Omental fat pad (tissue), 4 donors: ENCODE data around the gene CDIP1. TPM values are rescaled to one million over a fixed set of nuclear protein-coding genes. Genes with fewer than 3 reads are reported as not detected.

Experiments
- ATAC-seq: fragments of 150-250 bp; one replicate; pipeline ENCODE4 v1.9.1; 2016; ENCODE audit warnings: mild to moderate bottlenecking, moderate library complexity; ENCODE audit not compliant: low FRiP score
- DNase-seq: peaks from one replicate; pipeline ENCODE4 v3.0.0-alpha.2; 2019; ENCODE audit warnings: low spot score
- total RNA-seq, 4 donors: library from RNA; depleted of rRNA; stranded (reverse); fragments of >200 nt; gene quantifications; one replicate each; pipeline ENCODE4 v1.1.0, GENCODE V29; 2016
- TF ChIP-seq, protein P1 (sequence below), 3 donors: fragments of 450-650 bp; IDR thresholded peaks; one replicate each; pipeline ENCODE4 v1.5.1; 2016 to 2017; ENCODE audit warnings: antibody characterized with exemption in 3 of 3, mild to moderate bottlenecking in 3 of 3, moderate library complexity in 2 of 3

The CDIP1 gene
- total RNA-seq, 4 donors from 2014 or later, result 12.7 to 18.8 (median 14.2) TPM

DNA sequence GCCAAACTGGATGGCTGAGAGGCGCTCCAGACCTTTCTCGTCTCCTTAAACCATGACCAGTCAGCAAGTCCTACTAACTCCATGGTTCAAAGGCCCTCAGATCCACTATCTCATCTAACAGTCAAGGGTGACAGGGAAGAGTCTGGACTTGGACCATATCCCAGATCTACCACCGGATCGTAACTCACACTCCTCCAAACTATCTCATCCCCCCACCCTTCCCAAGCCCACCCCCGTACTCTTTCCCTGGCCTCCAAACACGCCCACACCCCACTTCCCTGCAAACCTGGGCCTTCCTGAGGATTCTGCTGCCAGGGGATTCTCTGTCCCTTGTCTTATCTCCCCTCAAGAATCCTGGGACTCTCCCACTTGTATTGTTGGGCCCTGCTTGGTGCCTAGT, 5.1 kb downstream of the CDIP1 start:
- no peak for ATAC-seq
- no peak for DNase-seq

DNA sequence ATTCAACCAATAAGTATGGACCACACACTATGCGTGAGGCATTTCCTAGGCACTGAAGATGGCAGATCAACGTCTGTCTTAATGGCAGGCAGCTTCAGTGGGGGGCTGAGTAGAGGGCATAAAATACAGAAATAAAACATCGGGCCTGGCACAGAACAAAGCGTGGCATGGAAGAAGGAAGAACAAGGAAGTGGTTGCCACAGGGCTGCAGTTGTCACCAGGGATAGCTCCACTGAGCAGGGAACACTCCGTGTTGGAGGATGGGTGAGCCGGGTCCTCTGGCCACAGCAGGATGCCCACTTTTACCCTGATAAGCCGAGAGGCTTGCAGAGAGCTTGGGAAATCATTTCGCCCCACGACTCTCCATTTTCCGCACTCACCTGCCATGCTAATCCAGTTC, 6.3 kb downstream of the CDIP1 start:
- ATAC-seq (no peak), DNase-seq (no peak)
- TF ChIP-seq, protein P1, sequence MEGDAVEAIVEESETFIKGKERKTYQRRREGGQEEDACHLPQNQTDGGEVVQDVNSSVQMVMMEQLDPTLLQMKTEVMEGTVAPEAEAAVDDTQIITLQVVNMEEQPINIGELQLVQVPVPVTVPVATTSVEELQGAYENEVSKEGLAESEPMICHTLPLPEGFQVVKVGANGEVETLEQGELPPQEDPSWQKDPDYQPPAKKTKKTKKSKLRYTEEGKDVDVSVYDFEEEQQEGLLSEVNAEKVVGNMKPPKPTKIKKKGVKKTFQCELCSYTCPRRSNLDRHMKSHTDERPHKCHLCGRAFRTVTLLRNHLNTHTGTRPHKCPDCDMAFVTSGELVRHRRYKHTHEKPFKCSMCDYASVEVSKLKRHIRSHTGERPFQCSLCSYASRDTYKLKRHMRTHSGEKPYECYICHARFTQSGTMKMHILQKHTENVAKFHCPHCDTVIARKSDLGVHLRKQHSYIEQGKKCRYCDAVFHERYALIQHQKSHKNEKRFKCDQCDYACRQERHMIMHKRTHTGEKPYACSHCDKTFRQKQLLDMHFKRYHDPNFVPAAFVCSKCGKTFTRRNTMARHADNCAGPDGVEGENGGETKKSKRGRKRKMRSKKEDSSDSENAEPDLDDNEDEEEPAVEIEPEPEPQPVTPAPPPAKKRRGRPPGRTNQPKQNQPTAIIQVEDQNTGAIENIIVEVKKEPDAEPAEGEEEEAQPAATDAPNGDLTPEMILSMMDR (IDR thresholded peaks at IDR 0.05), result no peak

More for the DNA sequence above, 5.1 kb downstream of the CDIP1 start:
- TF ChIP-seq, protein P1 (IDR thresholded peaks at IDR 0.05), result no peak

DNA sequence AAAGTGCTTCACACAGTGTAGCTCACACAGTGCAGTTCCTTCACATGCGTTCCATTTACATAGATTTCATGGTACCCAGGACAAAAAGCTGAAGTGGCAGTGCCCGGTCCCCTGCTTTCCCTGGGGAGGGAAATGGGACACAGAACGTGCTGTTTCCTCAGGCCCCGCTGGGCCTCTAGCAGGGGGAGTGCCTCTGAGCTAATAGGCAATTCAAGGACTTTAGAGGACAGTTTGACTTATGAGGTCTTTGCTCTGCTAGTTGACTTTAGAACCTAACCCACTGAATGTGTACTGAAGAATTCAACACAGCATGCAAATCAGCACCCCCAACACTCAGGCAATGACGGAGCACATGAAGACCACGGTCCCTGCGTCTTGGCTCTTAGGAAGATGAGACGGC, 6.8 kb downstream of the CDIP1 start:
- TF ChIP-seq, protein P1 (IDR thresholded peaks at IDR 0.05), result no peak
- ATAC-seq (no peak), DNase-seq (no peak)

DNA sequence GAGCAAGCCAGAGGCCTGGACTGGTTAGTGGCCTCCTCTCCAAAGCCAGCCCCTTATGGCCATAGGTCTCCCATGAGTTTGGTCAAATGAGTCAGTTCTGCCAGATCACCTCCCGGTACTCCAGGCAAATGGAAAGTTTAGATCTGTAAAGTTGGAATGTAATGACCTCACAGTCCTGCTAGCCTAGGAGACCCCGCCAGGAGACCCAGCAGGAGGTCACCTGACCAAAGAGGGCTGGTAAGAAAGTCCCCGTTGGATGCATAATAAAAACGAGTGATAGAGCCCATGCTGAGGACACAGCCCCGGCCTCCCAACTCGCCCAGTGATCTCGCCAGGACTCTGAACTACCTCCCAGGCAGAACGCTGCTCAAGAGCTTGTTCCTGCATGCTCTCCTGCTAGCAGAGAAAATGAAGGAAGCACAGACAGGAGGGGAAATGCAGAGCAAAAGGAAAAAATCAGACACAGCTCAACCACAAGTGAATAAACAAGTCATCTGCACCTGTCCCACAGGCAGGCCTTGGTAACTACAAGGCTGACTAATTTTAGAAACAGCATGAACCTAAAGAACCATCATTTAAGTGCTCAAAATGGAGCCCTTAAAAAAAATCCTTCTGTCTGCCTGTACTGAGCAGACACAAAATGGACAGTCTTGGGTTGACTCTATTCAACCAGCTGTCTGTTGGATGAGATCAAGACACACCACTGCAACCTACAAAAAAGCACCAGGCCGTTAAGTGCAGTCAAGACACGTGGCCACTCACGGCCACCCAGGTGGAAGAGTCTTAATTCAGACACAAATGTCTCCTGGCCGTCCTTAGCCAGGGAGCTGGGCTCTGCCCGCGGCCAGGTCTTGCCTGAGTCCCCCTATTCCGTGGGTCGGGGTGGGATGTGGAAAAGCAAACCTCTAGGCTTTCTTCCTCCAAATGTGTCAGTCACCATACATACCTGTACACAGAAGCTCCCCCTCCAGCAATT, 9.2 kb downstream of the CDIP1 start:
- DNase-seq, result no peak
- TF ChIP-seq, protein P1 (IDR thresholded peaks at IDR 0.05), result no peak
- ATAC-seq, result peak; percentile 34

DNA sequence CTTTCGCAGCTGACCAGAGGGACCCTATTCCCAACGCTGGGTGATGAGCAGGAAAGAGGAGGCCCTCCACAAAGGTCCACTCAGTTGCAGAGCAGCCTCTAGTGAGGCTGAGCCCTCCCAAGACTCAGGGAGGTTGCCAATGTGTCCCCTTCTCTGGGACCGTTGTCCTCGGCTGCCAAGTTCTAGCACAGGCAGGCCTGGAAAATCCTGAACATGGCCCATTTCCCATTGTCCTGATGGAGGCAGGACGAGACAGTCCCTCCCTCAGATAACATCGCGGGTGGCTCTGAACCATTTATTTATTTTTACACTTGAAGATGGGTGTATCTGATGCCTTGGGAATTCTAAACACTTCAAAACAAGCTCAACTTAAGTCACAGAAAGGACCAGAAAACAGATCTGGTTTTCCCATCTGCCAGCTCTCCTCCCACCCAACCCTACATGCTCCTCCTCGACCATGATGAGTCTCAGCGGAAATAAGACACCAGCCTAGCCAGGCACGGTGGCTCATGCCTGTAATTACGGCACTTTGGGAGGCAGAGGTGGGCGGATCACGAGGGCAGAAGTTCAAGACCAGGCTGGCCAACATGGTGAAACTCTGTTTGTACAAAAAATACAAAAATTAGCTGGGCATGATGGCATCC, 12.8 kb downstream of the CDIP1 start:
- ATAC-seq (no peak), DNase-seq (no peak)
- TF ChIP-seq, protein P1 (IDR thresholded peaks at IDR 0.05), result no peak

DNA sequence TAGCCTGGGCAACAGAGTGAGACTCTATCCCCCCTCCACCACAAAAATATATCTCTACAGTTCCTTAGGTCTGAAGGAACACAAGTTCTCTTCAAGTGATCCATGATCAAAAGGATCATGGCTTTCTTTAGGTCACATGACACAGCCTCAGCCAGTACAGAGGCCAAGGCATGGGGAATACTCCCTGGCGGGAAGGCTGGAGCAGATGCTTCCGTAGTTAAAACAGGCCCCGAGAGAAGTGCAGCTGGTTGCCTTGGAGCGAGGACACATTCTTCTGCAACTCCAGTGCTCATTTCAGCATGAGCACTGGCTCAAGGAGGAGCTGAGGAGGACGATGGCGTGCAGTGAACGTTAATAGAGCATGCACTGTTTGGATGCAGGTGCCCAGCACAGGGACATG, 13.5 kb downstream of the CDIP1 start:
- no peak for DNase-seq
- ATAC-seq, result no peak
- TF ChIP-seq, protein P1 (IDR thresholded peaks at IDR 0.05), result no peak
